WERI-Rb-1 (cell line): ENCODE data around the gene CCDC148.

Experiments
- DNase-seq: peaks from one replicate; pipeline ENCODE4 v3.0.0-alpha.2; 2020
- H3K27ac ChIP-seq: fragments of 250-450 bp; sonication (Bioruptor Pico); 2 replicates; pipeline ENCODE4 v1.5.1; 2020; ENCODE audit warnings: mild to moderate bottlenecking, moderate library complexity
- H3K27me3 ChIP-seq: fragments of 250-450 bp; sonication (Bioruptor Pico); 2 replicates; pipeline ENCODE4 v1.5.1; 2021; ENCODE audit warnings: mild to moderate bottlenecking, low read depth, moderate library complexity; ENCODE audit not compliant: insufficient read depth, severe bottlenecking
- H3K36me3 ChIP-seq: fragments of 250-450 bp; sonication (Bioruptor Pico); 2 replicates; pipeline ENCODE4 v1.5.1; 2020; ENCODE audit warnings: mild to moderate bottlenecking, moderate library complexity
- H3K4me3 ChIP-seq: 2 replicates; pipeline ENCODE4 v1.5.1; 2011; ENCODE audit warnings: low read depth, mild to moderate bottlenecking, control low read depth, low read length
- H3K9me3 ChIP-seq: fragments of 250-450 bp; sonication (Bioruptor Pico); 2 replicates; pipeline ENCODE4 v1.5.1; 2021; ENCODE audit warnings: mild to moderate bottlenecking, moderate library complexity; ENCODE audit not compliant: severe bottlenecking
- CTCF ChIP-seq: IDR thresholded peaks from 2 replicates; pipeline ENCODE4 v1.5.1; 2011; ENCODE audit warnings: low read depth, mild to moderate bottlenecking, control low read depth, inconsistent platforms, low read length

Gene CCDC148

GRCh38 chr2:158253170-158253569, 203.4 kb downstream of the CCDC148 start:
- Histone ChIP-seq H3K4me3 (no peak overlapping the region), H3K36me3 (no peaks in the 10 kb centered on the region), H3K27ac (no peak overlapping the region), H3K9me3 (no peaks in the 10 kb centered on the region), H3K27me3 (no peaks in the 10 kb centered on the region)
- no peak for TF ChIP-seq CTCF
- no peak for DNase-seq

- Histone ChIP-seq H3K27ac (no peak overlapping the region), H3K4me3 (no peak overlapping the region), H3K9me3 (no peaks in the 10 kb centered on the region), H3K27me3 (no peaks in the 10 kb centered on the region), H3K36me3 (no peaks in the 10 kb centered on the region)
- no peak for TF ChIP-seq CTCF
- DNase-seq = no peak
Observed at GRCh38 chr2:158251356-158251755, 205.2 kb downstream of the CCDC148 start.

GRCh38 chr2:158243392-158243791, 213.2 kb downstream of the CCDC148 start:
- H3K36me3 ChIP-seq = no peaks in the 10 kb centered on the region
- DNase-seq = no peak
- no peak overlapping the region for H3K4me3 ChIP-seq
- no peak for TF ChIP-seq CTCF
- H3K9me3 ChIP-seq = no peaks in the 10 kb centered on the region
- no peak overlapping the region for H3K27ac ChIP-seq
- H3K27me3 ChIP-seq = no peaks in the 10 kb centered on the region

GRCh38 chr2:158242280-158242679, 214.3 kb downstream of the CCDC148 start:
- H3K27ac ChIP-seq = no peak overlapping the region
- no peak for DNase-seq
- no peaks in the 10 kb centered on the region for H3K9me3 ChIP-seq
- H3K4me3 ChIP-seq = no peak overlapping the region
- H3K27me3 ChIP-seq = no peaks in the 10 kb centered on the region
- no peaks in the 10 kb centered on the region for H3K36me3 ChIP-seq
- no peak for TF ChIP-seq CTCF

GRCh38 chr2:158240975-158241374, 215.6 kb downstream of the CCDC148 start:
- H3K4me3 ChIP-seq = no peak overlapping the region
- no peaks in the 10 kb centered on the region for H3K9me3 ChIP-seq
- H3K36me3 ChIP-seq = no peaks in the 10 kb centered on the region
- no peaks in the 10 kb centered on the region for H3K27me3 ChIP-seq
- TF ChIP-seq CTCF = no peak
- no peak for DNase-seq
- H3K27ac ChIP-seq = no peak overlapping the region

GRCh38 chr2:158239271-158239670, 217.3 kb downstream of the CCDC148 start:
- Histone ChIP-seq H3K36me3 (no peaks in the 10 kb centered on the region), H3K9me3 (no peaks in the 10 kb centered on the region), H3K4me3 (no peak overlapping the region), H3K27me3 (no peaks in the 10 kb centered on the region), H3K27ac (no peak overlapping the region)
- no peak for TF ChIP-seq CTCF
- no peak for DNase-seq
